Measurements from ENCODE around the gene STN1.

STN1 gene

GRCh38 chr10:103843045-103843444 is 74.9 kb downstream of the STN1 start:
- no peak for DNase-seq (ENCODE audit: low read depth)

GRCh38 chr10:103842605-103843004 is 75.4 kb downstream of the STN1 start:
- no peak for DNase-seq (ENCODE audit: low read depth)

GRCh38 chr10:103841519-103841918 is 76.5 kb downstream of the STN1 start:
- no peak for DNase-seq (ENCODE audit: low read depth)

- no peak for DNase-seq (ENCODE audit: low read depth)
Observed at GRCh38 chr10:103840740-103841070, 77.3 kb downstream of the STN1 start.

GRCh38 chr10:103839872-103840739 is 77.9 kb downstream of the STN1 start:
- no peak for DNase-seq (ENCODE audit: low read depth)

- no peak for DNase-seq (ENCODE audit: low read depth)
Observed at GRCh38 chr10:103839519-103839871, 78.5 kb downstream of the STN1 start.

- DNase-seq (ENCODE audit: low read depth) = no peak
Observed at GRCh38 chr10:103838862-103839518, 79.0 kb downstream of the STN1 start.

GRCh38 chr10:103838070-103838395 is 80.0 kb downstream of the STN1 start:
- DNase-seq (ENCODE audit: low read depth) = no peak

GRCh38 chr10:103837370-103838069 is 80.5 kb downstream of the STN1 start:
- DNase-seq (ENCODE audit: low read depth) = no peak

- no peak for DNase-seq (ENCODE audit: low read depth)
Observed at GRCh38 chr10:103836861-103837260, 81.1 kb downstream of the STN1 start.

GRCh38 chr10:103836273-103836672 is 81.7 kb downstream of the STN1 start:
- DNase-seq (ENCODE audit: low read depth) = no peak

GRCh38 chr10:103835096-103836050 is 82.6 kb downstream of the STN1 start:
- no peak for DNase-seq (ENCODE audit: low read depth)

GRCh38 chr10:103834436-103835095 is 83.4 kb downstream of the STN1 start:
- DNase-seq (ENCODE audit: low read depth) = no peak

- no peak for DNase-seq (ENCODE audit: low read depth)
Observed at GRCh38 chr10:103833731-103834365, 84.1 kb downstream of the STN1 start.

GRCh38 chr10:103832806-103833205 is 85.2 kb downstream of the STN1 start:
- no peak for DNase-seq (ENCODE audit: low read depth)
